Adrenal gland (tissue), 5 donors: ENCODE results near the gene PPFIA4.

Experiments
- POLR2A ChIP-seq, 2 donors: fragments of 450-650 bp; IDR thresholded peaks; one replicate each; pipeline ENCODE4 v1.6.1; 2017; ENCODE audit warnings: antibody characterized with exemption in 2 of 2, mild to moderate bottlenecking in 2 of 2, moderate library complexity in 1 of 2
- TF ChIP-seq, protein P1 (sequence below), 6 experiments: fragments of 450-650 bp in 4 of 6; fragments of 200-600 bp in 2 of 6; sonication (generic) in 1 of 6; IDR thresholded peaks; 1 replicate in 5 of 6; 2 replicates in 1 of 6; pipeline versions ENCODE4 v1.5.1 to v1.8.0; 2016 to 2021; ENCODE audit warnings: antibody characterized with exemption in 6 of 6, mild to moderate bottlenecking in 2 of 6, moderate library complexity in 1 of 6
- donor health status: DM: no; HTN: no; CAD: no.

DNA sequence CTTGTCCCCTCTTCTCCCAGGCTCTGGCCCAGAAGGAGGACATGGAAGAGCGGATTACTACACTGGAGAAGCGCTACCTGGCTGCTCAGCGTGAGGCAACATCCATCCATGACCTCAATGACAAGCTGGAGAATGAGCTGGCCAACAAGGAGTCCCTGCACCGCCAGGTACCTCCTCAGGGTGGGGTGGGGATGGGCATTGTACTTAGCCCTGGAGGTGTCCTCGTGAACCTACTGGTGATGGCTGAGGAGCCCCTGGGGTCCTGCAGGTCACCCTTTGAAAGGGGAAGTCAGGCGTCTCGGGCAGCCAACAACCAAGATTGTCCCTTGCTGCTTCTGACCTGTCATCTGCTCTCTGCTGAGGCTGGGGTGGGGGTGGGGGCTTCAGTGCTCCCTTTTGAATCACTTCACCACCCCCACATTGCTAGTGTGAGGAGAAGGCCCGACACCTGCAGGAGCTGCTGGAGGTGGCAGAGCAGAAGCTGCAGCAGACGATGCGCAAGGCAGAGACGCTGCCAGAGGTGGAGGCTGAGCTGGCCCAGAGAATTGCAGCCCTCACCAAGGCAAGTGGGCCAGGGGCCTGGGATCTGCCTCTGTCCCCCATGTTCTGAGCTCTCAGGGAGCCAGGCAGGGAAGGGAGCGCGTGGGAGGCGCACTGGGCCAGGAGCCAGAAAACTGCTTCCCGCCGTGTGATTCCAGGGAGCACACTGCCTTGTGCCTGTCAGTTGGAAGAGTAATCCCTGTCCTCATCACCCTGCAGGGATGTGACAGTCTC lies 19.7 kb downstream of the PPFIA4 start:
- TF ChIP-seq, protein P1, sequence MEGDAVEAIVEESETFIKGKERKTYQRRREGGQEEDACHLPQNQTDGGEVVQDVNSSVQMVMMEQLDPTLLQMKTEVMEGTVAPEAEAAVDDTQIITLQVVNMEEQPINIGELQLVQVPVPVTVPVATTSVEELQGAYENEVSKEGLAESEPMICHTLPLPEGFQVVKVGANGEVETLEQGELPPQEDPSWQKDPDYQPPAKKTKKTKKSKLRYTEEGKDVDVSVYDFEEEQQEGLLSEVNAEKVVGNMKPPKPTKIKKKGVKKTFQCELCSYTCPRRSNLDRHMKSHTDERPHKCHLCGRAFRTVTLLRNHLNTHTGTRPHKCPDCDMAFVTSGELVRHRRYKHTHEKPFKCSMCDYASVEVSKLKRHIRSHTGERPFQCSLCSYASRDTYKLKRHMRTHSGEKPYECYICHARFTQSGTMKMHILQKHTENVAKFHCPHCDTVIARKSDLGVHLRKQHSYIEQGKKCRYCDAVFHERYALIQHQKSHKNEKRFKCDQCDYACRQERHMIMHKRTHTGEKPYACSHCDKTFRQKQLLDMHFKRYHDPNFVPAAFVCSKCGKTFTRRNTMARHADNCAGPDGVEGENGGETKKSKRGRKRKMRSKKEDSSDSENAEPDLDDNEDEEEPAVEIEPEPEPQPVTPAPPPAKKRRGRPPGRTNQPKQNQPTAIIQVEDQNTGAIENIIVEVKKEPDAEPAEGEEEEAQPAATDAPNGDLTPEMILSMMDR (IDR thresholded peaks at IDR 0.05): no peak
- no peak for TF ChIP-seq POLR2A (IDR thresholded peaks at IDR 0.05)
